Measurements from ENCODE around the gene TRIP4.
"Not testable (repeated sequence)": the region's sequence is repeated elsewhere in the genome, so short reads cannot be mapped to it uniquely, and the experiment has no call there.

The TRIP4 gene

GRCh38 chr15:64383760-64384159 lies 3.9 kb upstream of the TRIP4 start:
- no peak for DNase-seq

DNA sequence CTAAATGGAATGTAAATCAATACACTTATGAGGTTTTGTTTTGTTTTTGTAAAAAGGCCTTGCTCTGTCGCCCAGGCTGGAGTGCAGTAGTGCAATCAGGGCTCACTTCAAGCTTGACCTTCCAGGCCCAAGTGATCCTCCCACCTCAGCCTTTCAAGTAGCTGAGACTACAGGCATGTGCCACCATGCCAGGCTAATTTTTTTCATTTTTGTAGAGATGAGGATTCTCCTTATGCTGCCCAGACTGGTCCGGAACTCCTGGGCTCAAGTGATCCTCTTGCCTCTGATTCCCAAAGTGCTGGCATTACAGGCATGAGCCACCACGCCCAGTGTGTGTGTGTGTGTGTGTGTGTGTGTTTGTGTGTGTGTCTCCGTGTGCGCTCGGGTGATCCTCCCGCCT lies 1.3 kb upstream of the TRIP4 start:
- DNase-seq: no peak

DNA sequence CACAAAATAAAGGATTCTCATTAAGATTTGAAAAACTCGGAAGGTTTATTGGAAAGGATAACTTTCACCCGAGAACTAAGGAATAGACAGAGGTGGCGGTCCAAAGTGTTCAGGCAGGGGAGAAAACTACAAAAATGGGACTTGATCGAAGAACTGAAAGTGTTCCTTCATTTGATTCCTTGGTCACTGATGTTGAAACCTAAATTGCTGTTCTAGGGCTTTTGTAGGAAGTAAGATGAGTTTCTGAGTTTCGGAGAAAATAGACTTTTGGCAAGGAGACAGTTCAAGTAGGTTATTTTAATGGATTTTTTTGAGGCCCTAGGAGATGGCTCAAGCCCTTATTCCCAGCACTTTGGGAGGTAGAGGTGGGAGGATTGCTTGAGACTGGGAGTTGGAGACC lies 1.4 kb downstream of the TRIP4 start:
- no peak for DNase-seq

GRCh38 chr15:64392471-64392870 lies 4.8 kb downstream of the TRIP4 start:
- not testable (repeated sequence) for DNase-seq

DNA sequence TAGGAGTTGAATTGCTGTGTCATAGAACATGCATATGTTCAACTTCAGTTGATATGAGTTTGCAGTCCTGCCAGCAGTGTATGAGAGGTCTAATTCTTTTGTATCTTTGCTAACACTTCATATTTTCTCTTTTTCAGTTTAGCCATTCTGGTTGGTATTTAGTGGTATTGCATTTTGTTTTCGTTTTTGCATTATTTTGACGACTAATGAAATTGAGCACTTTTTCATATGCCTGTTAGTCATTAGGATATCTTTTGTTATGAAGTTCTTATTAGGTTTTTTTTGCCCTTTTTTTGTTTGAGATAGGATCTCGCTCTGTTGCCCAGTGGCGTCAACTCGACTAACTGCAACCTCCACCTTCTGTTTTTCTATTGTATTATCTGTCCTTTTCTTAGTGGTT lies 9.2 kb downstream of the TRIP4 start:
- no peak for DNase-seq

GRCh38 chr15:64398575-64398974 lies 10.9 kb downstream of the TRIP4 start:
- DNase-seq: no peak

GRCh38 chr15:64400583-64400982 lies 12.9 kb downstream of the TRIP4 start:
- no peak for DNase-seq

DNA sequence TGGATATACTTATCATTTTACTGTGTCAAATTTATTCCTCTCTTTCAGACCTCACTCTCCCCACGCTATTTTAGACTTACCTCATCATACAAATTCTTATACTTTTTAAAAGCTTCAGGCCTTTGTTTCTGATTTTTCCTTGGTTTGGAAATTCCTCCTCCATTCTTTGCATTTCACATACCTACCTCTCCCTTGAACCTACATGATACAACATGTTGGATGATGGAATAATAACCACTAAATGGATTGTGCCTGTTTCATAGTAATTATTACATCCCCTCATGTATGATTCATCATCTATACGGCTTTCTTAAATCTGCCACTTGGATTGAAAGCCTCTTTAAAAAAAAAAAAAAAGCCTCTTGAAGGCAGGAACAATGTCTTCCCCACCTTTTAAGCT lies 24.6 kb downstream of the TRIP4 start:
- no peak for DNase-seq

DNA sequence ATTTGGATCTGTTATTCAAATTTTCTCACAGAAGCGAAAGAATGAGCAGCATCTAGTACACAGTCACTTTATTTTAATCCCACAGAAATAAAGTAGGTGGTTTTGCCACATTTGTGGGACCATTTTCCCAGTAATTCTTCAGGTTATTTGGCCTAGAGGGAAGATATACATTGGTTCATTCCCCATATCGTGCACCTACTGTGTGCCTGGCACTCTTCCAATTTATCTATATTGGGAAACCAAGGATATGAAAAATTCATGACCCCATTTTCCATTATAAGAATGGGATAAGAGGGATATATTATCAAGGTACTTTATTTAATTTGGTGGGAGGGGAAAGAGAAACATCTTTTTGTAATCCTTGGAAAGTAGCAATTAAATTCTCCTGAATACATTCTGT lies 35.1 kb downstream of the TRIP4 start:
- DNase-seq: no peak

DNA sequence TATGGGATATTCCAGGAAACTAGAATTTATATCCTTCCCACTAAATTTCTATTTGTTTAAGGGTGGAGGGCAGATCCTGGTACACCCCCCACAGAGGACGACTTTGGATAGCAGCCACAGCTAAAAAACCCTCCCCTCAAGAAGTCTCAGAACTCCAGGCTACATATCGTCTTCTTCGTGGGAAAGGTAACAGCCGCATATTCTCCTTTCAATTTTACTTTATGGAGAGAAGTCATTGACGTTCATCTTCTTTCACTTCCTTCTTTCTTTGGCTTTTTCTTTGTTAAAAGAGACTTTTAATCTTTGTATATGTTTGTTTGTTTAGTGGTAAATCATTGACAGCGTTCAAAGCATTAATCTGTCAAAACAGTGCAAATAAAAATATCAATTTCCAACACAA lies 36.3 kb downstream of the TRIP4 start:
- DNase-seq: no peak

GRCh38 chr15:64425221-64425620 lies 37.6 kb downstream of the TRIP4 start:
- no peak for DNase-seq

DNA sequence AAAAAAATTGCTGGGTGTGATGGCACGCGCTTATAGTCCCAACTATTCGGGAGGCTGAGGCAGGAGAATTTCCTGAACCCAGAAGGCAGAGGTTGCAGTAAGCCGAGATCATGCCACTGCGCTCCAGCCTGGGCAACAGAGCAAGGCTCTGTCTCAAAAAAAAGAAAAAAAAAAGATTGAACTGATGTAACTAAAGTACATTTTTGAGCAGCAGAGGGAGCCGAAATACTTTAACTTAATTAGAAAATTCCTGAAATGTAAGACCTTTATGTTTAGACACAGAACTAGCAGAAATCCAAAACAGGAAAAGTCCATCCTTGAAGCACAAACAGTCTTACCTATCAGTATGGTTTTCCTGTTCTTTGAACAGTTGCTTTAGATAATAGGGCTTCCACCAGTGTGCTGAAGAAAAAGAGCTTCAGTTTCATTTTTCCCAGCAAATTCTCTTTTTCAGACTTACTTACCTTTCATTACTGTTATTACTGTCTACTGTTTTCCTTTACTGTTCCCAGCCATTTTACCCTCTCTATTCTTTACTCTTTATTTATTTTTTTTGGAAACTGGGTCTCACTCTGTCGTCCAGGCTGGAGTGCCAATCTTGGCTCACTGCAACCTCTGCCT lies 39.3 kb downstream of the TRIP4 start:
- no peak for DNase-seq

DNA sequence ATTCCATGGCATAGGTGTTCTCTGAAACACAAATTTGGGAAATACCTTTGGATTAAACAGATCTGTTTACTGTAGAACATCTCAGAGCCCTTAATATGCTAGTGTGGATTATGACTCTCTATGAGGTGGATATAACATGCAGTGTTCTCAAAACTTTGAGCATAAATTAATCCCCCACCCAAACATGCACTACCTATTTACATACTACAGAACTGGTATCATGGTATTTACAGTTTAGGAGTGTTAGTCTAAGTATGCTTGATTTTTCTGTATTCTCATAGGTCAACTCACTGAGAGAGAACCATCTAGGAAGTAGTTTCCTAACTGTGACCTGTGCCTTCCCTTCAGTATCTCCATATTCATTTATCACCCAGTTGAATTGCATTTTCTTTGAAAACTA lies 41.8 kb downstream of the TRIP4 start:
- DNase-seq: no peak

- no peak for DNase-seq
Measured at GRCh38 chr15:64430000-64430735, 42.5 kb downstream of the TRIP4 start.

- no peak for DNase-seq
Measured at GRCh38 chr15:64437982-64438381, 50.3 kb downstream of the TRIP4 start.

DNA sequence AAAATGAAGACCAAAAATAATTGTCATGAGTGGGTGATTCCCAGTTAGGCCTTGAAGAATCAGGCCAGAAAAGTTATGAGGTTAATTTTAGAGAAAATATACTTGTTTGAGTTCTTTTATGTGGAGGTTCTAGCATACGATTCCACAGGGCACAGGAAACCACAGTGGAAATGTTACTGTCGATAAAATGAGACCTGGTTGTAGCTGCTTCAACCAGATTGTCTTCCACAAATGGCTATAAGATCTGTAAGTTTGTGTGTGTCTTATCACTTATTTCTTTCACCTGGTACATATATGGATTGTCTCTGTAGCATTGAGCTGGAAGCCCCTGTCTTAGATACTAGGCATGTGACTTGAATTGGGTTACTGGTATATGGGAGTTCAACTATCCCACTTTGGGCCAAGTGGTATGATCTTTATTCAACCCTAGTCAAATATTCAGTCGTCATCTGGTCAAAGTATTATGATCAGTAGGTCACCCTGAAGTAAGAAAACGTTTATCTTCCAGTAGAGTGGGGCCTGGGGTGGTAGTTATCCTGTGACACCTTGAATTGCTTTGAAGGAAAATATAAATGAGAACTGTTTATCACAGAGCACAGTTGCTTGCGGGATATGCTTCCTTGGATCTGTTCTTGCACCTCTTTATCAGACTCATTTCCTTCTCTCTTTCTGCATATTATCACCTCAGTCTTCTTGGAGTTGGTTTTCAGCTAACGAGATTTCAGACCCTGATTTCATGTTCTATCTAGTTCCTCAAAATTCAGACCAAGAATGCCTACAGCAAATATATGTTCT lies 51.2 kb downstream of the TRIP4 start:
- no peak for DNase-seq

DNA sequence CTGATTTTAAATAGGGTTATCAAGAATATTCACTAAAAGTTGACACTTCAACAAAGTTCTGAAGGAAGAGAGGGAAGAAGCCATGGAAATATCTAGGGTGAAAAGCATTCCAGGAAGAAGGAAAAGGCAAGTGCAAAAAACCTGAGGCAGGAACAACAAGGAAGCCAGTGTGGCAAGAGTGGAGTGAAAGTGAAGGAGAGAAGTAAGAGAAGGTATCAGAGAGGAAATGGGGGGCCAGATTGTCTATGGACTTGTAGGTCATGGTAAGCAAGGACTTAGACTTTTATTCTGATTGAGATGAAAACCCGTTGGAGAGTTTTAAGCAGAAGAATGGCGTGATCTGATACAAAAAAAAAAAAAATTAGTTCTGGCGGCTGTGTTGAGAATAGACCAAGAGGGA lies 54.2 kb downstream of the TRIP4 start:
- DNase-seq: no peak

DNA sequence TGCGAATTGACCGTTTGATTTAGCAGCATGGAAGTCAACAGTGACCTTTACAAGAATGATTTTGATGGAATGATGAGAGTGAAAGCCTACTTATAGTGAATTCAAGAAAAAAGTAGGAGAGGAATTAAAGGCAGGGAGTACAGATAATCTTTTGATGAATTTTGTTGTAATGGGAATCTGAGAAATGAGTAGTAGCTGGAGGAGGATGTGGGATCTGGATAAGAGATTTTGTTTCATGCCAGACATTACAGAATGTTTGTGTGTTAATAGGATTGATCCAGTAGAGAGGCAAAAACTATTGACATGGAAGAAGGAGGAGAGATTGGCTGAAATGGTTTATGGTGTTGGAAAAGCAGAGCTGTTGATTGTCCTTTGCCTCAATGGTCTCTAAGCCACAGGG lies 55.4 kb downstream of the TRIP4 start:
- no peak for DNase-seq

DNA sequence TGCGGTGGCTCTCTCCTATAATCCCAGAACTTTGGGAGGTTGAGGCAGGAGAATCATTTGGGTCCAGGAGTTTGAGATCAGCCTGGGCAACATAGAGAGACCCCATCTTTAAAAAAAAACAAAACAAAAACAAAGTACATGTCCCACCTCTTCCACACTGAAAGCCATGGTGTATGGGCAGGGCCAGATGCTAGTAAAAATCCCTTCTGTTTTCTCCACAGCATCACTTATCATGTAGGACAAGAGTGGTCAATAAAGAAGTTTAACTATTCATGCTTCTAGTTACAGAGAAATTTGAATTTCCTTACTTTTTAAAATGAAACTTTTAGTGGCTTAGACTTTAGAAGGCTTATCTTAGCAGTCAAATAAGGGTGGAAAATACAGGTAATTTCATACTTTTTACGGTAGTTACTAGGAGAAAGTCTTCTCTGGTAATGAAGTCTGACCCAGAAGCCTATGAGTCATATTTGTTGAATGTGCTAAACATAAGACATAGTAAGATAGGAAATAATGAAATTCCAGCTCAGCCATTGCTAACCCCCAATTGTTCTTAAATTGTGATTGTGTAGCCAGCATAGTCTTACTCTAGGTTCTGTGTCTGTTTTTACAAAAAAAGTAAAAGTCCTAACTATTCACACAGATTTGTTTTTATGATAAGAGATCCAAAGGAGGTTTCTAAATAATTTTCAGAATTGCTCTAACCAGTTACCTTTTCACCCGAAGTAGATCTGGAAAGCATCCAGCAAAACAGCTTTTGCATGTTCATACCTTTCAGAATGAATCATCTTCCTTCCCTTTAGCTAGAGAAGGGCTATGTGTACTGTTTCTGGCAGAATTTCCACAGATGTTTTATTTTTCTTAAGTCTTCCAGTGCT lies 56.3 kb downstream of the TRIP4 start:
- no peak for DNase-seq

DNA sequence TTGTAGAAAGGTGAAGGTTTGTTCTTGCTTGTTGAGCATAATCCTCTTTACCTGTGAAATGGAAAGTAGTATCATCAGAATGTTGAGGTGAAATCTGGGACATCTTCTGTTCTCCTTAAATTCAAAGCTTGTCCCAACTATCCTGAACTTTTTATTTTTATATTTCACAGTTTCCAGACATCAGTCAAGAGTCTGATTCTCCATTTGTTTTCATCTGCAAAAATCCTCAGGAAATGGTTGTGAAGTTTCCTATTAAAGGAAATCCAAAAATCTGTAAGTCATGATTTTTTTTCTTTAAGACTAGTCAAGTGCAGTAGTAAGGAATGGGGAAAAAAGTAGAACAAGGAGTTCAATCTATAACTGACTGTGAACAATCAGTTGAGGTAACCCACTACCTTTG lies 57.2 kb downstream of the TRIP4 start:
- DNase-seq: no peak

- no peak for DNase-seq
Measured at GRCh38 chr15:64447536-64448315, 60.1 kb downstream of the TRIP4 start.

DNA sequence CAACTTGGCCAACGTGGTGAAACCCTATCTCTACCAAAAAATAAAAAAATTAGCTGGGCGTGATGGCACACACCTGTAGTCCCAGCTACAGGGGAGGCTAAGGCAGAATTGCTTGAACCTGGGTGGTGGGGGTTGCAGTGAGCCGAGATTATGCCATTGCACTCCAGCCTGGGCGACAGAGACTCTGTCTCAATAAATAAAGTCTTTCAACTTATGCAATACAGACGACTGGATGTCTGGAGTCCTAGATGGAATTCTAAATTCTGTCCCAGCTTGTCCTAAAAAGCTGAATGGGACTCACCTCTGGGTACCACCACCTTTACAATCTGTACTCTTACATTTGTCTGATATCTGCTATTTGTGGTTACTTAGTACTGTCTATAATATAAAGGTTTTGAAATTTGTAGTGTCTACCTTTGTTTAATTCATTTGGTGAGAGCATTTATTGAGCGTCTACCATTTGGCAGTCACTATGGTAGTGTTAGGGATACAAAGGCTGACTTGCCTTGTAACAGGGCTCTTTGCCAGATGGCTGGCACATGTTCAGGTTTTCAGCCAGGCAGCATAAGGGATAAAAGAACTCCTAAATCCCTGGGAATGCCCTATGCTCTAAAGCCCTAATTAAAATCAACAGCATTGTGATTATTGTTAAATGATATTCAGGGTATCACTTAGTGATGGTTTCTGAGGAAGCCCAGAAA lies 65.5 kb downstream of the TRIP4 start:
- DNase-seq: no peak
